ENCODE data around the gene MCTS1. TPM values are rescaled to one million over a fixed set of nuclear protein-coding genes. Genes with fewer than 3 reads are reported as not detected.
A peak's percentile ranks its signal among the peaks of the same experiment; 100 is the strongest.

Gene MCTS1
- total RNA-seq, 3 donors from 2014 or later: 29.0 to 36.7 (median 35.0) TPM

- Histone ChIP-seq H3K4me1 (ENCODE audit: low read depth) (no peaks in the 10 kb centered on the region), H3K9me3 (no peaks in the 10 kb centered on the region), H3K4me3 (no peak overlapping the region), H3K36me3 (ENCODE audit: low read depth) (no peaks in the 10 kb centered on the region)
- intact Hi-C loops (cut with DNase I, micrococcal nuclease): no loop called here
- TF ChIP-seq, protein P1, sequence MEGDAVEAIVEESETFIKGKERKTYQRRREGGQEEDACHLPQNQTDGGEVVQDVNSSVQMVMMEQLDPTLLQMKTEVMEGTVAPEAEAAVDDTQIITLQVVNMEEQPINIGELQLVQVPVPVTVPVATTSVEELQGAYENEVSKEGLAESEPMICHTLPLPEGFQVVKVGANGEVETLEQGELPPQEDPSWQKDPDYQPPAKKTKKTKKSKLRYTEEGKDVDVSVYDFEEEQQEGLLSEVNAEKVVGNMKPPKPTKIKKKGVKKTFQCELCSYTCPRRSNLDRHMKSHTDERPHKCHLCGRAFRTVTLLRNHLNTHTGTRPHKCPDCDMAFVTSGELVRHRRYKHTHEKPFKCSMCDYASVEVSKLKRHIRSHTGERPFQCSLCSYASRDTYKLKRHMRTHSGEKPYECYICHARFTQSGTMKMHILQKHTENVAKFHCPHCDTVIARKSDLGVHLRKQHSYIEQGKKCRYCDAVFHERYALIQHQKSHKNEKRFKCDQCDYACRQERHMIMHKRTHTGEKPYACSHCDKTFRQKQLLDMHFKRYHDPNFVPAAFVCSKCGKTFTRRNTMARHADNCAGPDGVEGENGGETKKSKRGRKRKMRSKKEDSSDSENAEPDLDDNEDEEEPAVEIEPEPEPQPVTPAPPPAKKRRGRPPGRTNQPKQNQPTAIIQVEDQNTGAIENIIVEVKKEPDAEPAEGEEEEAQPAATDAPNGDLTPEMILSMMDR (IDR thresholded peaks at IDR 0.05): no peak
- ATAC-seq (no peak), DNase-seq (no peak)
Measured at GRCh38 chrX:120612086-120612485, 8.2 kb downstream of the MCTS1 start.

- DNase-seq (no peak), ATAC-seq (no peak)
- TF ChIP-seq, protein P1 (IDR thresholded peaks at IDR 0.05): no peak
- intact Hi-C loops (cut with DNase I, micrococcal nuclease): no loop called here
- H3K9me3 ChIP-seq: no peaks in the 10 kb centered on the region
- no peak overlapping the region for H3K4me3 ChIP-seq
- H3K36me3 ChIP-seq (ENCODE audit: low read depth): no peaks in the 10 kb centered on the region
- H3K4me1 ChIP-seq (ENCODE audit: low read depth): no peaks in the 10 kb centered on the region
Measured at GRCh38 chrX:120614816-120615215, 10.9 kb downstream of the MCTS1 start.

GRCh38 chrX:120617996-120618630 is 14.2 kb downstream of the MCTS1 start:
- DNase-seq: no peak
- TF ChIP-seq, protein P1 (IDR thresholded peaks at IDR 0.05): no peak
- intact Hi-C loops (cut with DNase I, micrococcal nuclease): no loop called here

GRCh38 chrX:120625371-120625770 is 21.5 kb downstream of the MCTS1 start:
- no peak for DNase-seq
- no peak for ATAC-seq
- Histone ChIP-seq H3K36me3 (ENCODE audit: low read depth) (no peaks in the 10 kb centered on the region), H3K4me3 (no peak overlapping the region), H3K4me1 (ENCODE audit: low read depth) (no peaks in the 10 kb centered on the region), H3K9me3 (no peaks in the 10 kb centered on the region)
- TF ChIP-seq, protein P1 (IDR thresholded peaks at IDR 0.05): no peak
- intact Hi-C loops (cut with DNase I, micrococcal nuclease): no loop called here

More at GRCh38 chrX:120617996-120618630, 14.2 kb downstream of the MCTS1 start:
- H3K36me3 ChIP-seq (ENCODE audit: low read depth): no peaks in the 10 kb centered on the region
- H3K4me1 ChIP-seq (ENCODE audit: low read depth): no peaks in the 10 kb centered on the region
- ATAC-seq: no peak
- no peaks in the 10 kb centered on the region for H3K9me3 ChIP-seq
- no peak overlapping the region for H3K4me3 ChIP-seq

DNA sequence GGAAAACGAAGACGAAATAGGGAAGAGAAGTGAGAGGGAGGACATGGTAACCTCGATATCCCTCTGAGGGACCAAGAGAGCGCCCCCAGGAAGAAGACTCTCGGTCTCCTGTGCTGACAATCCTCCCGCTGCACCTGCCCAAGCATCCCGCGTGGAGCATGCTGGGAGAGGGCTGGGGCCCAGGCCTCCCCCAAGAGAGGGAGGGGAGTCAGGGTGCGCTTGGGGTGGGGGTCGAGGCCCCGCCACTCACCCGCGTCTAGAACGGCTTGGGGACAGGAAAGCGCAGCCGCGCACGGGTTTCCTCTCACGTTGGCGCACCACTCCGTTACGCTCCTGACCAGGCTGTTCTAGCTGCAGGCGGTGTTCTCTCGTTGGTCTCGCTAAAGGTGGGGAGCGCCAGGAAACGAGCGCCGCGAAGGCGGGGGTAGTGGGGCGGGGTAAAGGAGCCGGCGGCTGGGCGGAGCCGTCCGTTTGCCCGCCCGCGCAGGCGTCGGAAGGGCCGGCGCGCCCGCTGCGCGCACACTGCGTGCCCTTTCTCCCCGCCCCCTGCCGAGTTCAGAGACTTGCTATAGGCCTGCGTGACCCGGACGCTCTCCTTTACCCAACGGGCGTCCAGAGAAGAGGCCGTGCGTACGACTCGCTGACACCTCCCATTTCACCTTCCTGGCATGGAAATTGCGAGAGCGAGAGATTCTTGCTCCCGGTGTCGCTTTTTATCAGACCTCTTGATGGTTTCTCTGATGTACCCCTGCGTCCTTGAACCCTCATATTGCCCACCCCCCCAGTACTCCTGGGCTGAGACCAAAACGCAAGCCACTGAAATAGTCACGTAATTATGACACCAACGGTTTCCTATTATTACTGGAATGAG is 26.0 kb downstream of the MCTS1 start, which contains the start of gene C1GALT1C1:
Gene C1GALT1C1 (minus strand): TSS at position 388 of the 871 bp plus-strand sequence. CDS start 2,888 bp downstream, outside the sequence.
- Histone ChIP-seq H3K4me3 (peak within 1 kb of the TSS; percentile 26), H3K9me3 (no peaks in the 10 kb centered on the region), H3K36me3 (ENCODE audit: low read depth) (no peaks in the 10 kb centered on the region), H3K4me1 (ENCODE audit: low read depth) (no peaks in the 10 kb centered on the region)
- ATAC-seq: peak; percentile 99
- peak; percentile 93 to 96 (median 93) for DNase-seq
- TF ChIP-seq, protein P1 (IDR thresholded peaks at IDR 0.05): no peak
- intact Hi-C loops (cut with DNase I, micrococcal nuclease): no loop called here
